GM12878 (cell line): Measurements from ENCODE around the gene ALOXE3.

Source experiments
- CREB1 ChIP-seq: IDR thresholded peaks from 2 replicates; pipeline ENCODE4 v1.6.1; 2012; ENCODE audit warnings: low read depth, mild to moderate bottlenecking, inconsistent platforms
- FOXM1 ChIP-seq: IDR thresholded peaks from 2 replicates; pipeline ENCODE4 v1.6.1; 2012; ENCODE audit warnings: low read depth, mild to moderate bottlenecking, inconsistent platforms, low read length, moderate library complexity
- MXI1 ChIP-seq: fragments of 150-350 bp; IDR thresholded peaks from 2 replicates; pipeline ENCODE4 v1.6.1; 2011; ENCODE audit warnings: low read depth, mild to moderate bottlenecking, inconsistent platforms, low read length, improper control_type of control experiment
- NBN ChIP-seq: fragments of 450-650 bp; IDR thresholded peaks from 2 replicates; pipeline ENCODE4 v1.6.1; 2016
- NFIC ChIP-seq: IDR thresholded peaks from 2 replicates; pipeline ENCODE4 v1.6.1; 2012; ENCODE audit warnings: low read depth, mild to moderate bottlenecking, inconsistent platforms, low read length, moderate library complexity
- NRF1 ChIP-seq: conservative IDR thresholded peaks from 2 replicates; pipeline ENCODE4 v1.6.1; 2011; ENCODE audit warnings: mild to moderate bottlenecking, low read depth, low read length, improper control_type of control experiment
- SUPT20H ChIP-seq: IDR thresholded peaks from 2 replicates; pipeline ENCODE4 v1.6.1; 2011; ENCODE audit warnings: low read depth, mild to moderate bottlenecking, low read length, moderate library complexity, borderline replicate concordance; ENCODE audit not compliant: control insufficient read depth
- TF ChIP-seq, protein P1 (sequence below), 3 experiments: IDR thresholded peaks in 2 of 3; conservative IDR thresholded peaks in 1 of 3; 2 replicates each; pipeline ENCODE4 v1.5.1; 2011; ENCODE audit warnings: low read depth in 3 of 3, low read length in 3 of 3, mild to moderate bottlenecking in 3 of 3, control low read depth in 2 of 3, moderate library complexity in 2 of 3, inconsistent platforms in 1 of 3, mixed read lengths in 1 of 3; ENCODE audit not compliant: control insufficient read depth in 2 of 3, insufficient read depth in 1 of 3; ENCODE audit errors: extremely low read depth in 1 of 3
- TF ChIP-seq, protein P2 (sequence below): fragments of 450-650 bp; IDR thresholded peaks from 2 replicates; pipeline ENCODE4 v1.6.1; 2014; ENCODE audit warnings: mild to moderate bottlenecking

GRCh38 chr17:8158267-8159031, 40.1 kb upstream of the ALOXE3 start:
- TF ChIP-seq MXI1 = no peak
- peak; percentile 40; the same call in 1 of the 2 replicates for TF ChIP-seq CREB1
- TF ChIP-seq, protein P1, sequence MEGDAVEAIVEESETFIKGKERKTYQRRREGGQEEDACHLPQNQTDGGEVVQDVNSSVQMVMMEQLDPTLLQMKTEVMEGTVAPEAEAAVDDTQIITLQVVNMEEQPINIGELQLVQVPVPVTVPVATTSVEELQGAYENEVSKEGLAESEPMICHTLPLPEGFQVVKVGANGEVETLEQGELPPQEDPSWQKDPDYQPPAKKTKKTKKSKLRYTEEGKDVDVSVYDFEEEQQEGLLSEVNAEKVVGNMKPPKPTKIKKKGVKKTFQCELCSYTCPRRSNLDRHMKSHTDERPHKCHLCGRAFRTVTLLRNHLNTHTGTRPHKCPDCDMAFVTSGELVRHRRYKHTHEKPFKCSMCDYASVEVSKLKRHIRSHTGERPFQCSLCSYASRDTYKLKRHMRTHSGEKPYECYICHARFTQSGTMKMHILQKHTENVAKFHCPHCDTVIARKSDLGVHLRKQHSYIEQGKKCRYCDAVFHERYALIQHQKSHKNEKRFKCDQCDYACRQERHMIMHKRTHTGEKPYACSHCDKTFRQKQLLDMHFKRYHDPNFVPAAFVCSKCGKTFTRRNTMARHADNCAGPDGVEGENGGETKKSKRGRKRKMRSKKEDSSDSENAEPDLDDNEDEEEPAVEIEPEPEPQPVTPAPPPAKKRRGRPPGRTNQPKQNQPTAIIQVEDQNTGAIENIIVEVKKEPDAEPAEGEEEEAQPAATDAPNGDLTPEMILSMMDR (IDR thresholded peaks at IDR 0.05 in 2 of 3, conservative IDR thresholded peaks at IDR 0.05 in 1 of 3; ENCODE audit: control insufficient read depth in 2 of 3, extremely low read depth in 1 of 3, insufficient read depth in 1 of 3, low read depth in 3 of 3, low read length in 3 of 3) = peak; percentile 82 to 87 (median 84)
- TF ChIP-seq SUPT20H = no peak
- TF ChIP-seq, protein P2, sequence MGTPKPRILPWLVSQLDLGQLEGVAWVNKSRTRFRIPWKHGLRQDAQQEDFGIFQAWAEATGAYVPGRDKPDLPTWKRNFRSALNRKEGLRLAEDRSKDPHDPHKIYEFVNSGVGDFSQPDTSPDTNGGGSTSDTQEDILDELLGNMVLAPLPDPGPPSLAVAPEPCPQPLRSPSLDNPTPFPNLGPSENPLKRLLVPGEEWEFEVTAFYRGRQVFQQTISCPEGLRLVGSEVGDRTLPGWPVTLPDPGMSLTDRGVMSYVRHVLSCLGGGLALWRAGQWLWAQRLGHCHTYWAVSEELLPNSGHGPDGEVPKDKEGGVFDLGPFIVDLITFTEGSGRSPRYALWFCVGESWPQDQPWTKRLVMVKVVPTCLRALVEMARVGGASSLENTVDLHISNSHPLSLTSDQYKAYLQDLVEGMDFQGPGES = no peak
- TF ChIP-seq NRF1 = no peak
- no peak for TF ChIP-seq NFIC
- peak; percentile 52; the same call in 1 of the 2 replicates for TF ChIP-seq NBN
- TF ChIP-seq FOXM1 = no peak
